ENCODE results near the gene RC3H2. TPM values are rescaled to one million over a fixed set of nuclear protein-coding genes. Genes with fewer than 3 reads are reported as not detected.
"Not testable (repeated sequence)": the region's sequence is repeated elsewhere in the genome, so short reads cannot be mapped to it uniquely, and the experiment has no call there.

The RC3H2 gene
- total and polyA plus RNA-seq, 2 of the 13 experiments (the other 11 are each of a cell fraction or from before 2014, with no cell fraction given), result 21.0 to 36.4 TPM

- H3K27me3 ChIP-seq (ENCODE audit: control insufficient read depth in 1 of 2, insufficient read depth in 2 of 2, low read length in 2 of 2); ATAC-seq; H3K79me2 ChIP-seq (ENCODE audit: insufficient read depth, low read length); H3K36me3 ChIP-seq (replicated peaks in 1 of 2; ENCODE audit: control insufficient read depth in 1 of 2, insufficient read depth in 2 of 2, low read length in 2 of 2); intact Hi-C loops (cut with micrococcal nuclease; ENCODE audit: unreplicated experiment); H3K9me3 ChIP-seq (ENCODE audit: low read length); H2AFZ ChIP-seq (ENCODE audit: low read length); H4K20me1 ChIP-seq (ENCODE audit: insufficient read depth, low read length); BruUV-seq (replicated peaks); H3K9ac ChIP-seq (ENCODE audit: insufficient read depth, low read depth, low read length); in situ Hi-C loops (cut with HindIII; ENCODE audit: extremely low pct_ligation_motif_present, low pct_unique_long_range_greater_than_20kb); H3K27ac ChIP-seq (ENCODE audit: extremely low read length, insufficient read depth, low read length): not testable (repeated sequence)
- peak; percentile 21 for FAIRE-seq
- Histone ChIP-seq H3K4me1 (ENCODE audit: insufficient read depth, low read length) (peaks cover 33% of the 10 kb centered on the region), H3K4me3 (replicated peaks in 1 of 3; ENCODE audit: insufficient read depth in 1 of 3, low read depth in 2 of 3, low read length in 3 of 3) (peak overlapping the region; percentile 12 to 59 (median 27); a peak in 4 of 6 replicates), H3K4me2 (ENCODE audit: low read depth, low read length) (peak overlapping the region; percentile 77)
- WGBS (ENCODE audit: low lambda C conversion rate), result 0% methylated on average over 3 of the region's 3 CpGs
- peak; percentile 16 for DNase-seq (ENCODE audit: low spot score)
- ChIA-PET POLR2A (interaction anchor here (1.0 to 1.8 kb wide), 2 partner anchors 9 to 10 kb away, joined by 3 to 5 read pairs; partner anchors contain the start of gene PDCL), CTCF (ENCODE audit: low intra/inter-chr PET ratio, low total read pairs) (interaction anchor here (1.1 kb wide), 1 partner anchor 340 kb away, joined by 3 read pairs; no protein-coding TSS in a partner anchor)
- peak in 1 of 2 experiments; percentile 26; a peak in 1 of 4 replicates for TF ChIP-seq HMGXB4 (CRISPR knock-in tag; IDR thresholded peaks at IDR 0.05; ENCODE audit: borderline replicate concordance in 1 of 2, low read depth in 1 of 2)
- TF ChIP-seq HNRNPL (IDR thresholded peaks at IDR 0.05; ENCODE audit: low read depth, low read length), result 0 out of 2 replicates have a peak, but pooled peaks have one; percentile 54
- peak; percentile 47 for TF ChIP-seq CTCF (CRISPR knock-in tag; IDR thresholded peaks at IDR 0.05)
- TF ChIP-seq STAG1 (CRISPR knock-in tag; IDR thresholded peaks at IDR 0.05), result 0 out of 2 replicates have a peak, but pooled peaks have one; percentile 7
- peak; percentile 24; the same call in 1 of the 2 replicates for TF ChIP-seq SALL1 (CRISPR knock-in tag; IDR thresholded peaks at IDR 0.05)
These were observed 66.7 kb downstream of the RC3H2 start for GRCh38 chr9:122838441-122838840.
